H1 (cell line): ENCODE data around the gene PCNX4. TPM values are rescaled to one million over a fixed set of nuclear protein-coding genes. Genes with fewer than 3 reads are reported as not detected.

Experiments used
- CTCF ChIA-PET: fragments of 300-600 bp; sonication (Branson Sonifier 250); formaldehyde crosslinking; loops from one replicate; lab custom pipeline; 2021; ENCODE audit not compliant: partially characterized antibody; lab: Charles Lee
- POLR2A ChIA-PET: fragments of 300-600 bp; sonication (Branson Sonifier 250); formaldehyde crosslinking; loops from one replicate; lab custom pipeline; 2021; ENCODE audit warnings: inconsistent platforms; ENCODE audit not compliant: partially characterized antibody; lab: Charles Lee
- DNase-seq, 2 experiments: peaks; one replicate each; pipeline versions ENCODE4 v3.0.0 to v3.0.0-alpha.2; 2010 to 2022; ENCODE audit warnings: low spot score in 2 of 2, low read depth in 1 of 2, mixed read lengths in 1 of 2
- FAIRE-seq: peaks from 2 replicates; lab custom pipeline; 2011; peaks lifted over from hg19 to GRCh38; lab: Jason Lieb, UNC
- H2AFZ ChIP-seq: 2 replicates; pipeline ENCODE4 v1.8.1; 2012; ENCODE audit warnings: low read length, inconsistent platforms
- H2AK5ac ChIP-seq: 2 replicates; pipeline ENCODE4 v1.6.1; 2013; ENCODE audit warnings: low read depth, low read length
- H2BK120ac ChIP-seq: replicated peaks from 2 replicates; pipeline ENCODE3; 2013; ENCODE audit warnings: low read depth, low read length, inconsistent platforms
- H2BK12ac ChIP-seq: 2 replicates; pipeline ENCODE4 v1.6.1; 2013; ENCODE audit warnings: low read depth, low read length
- H2BK15ac ChIP-seq: 2 replicates; pipeline ENCODE4 v1.6.1; 2013; ENCODE audit warnings: low read length
- H2BK20ac ChIP-seq: 2 replicates; pipeline ENCODE4 v1.6.1; 2013; ENCODE audit warnings: low read length
- H2BK5ac ChIP-seq: 2 replicates; pipeline ENCODE4 v1.6.1; 2013; ENCODE audit warnings: low read depth, low read length
- H3K14ac ChIP-seq: 2 replicates; pipeline ENCODE4 v1.6.1; 2013; ENCODE audit warnings: inconsistent platforms; ENCODE audit not compliant: insufficient read length
- H3K18ac ChIP-seq: 2 replicates; pipeline ENCODE4 v1.6.1; 2013; ENCODE audit warnings: low read length; ENCODE audit errors: extremely low read depth
- H3K23ac ChIP-seq: 2 replicates; pipeline ENCODE4 v1.6.1; 2013; ENCODE audit warnings: inconsistent platforms; ENCODE audit not compliant: insufficient read length
- H3K23me2 ChIP-seq: 2 replicates; pipeline ENCODE4 v1.6.1; 2013; ENCODE audit warnings: low read depth, low read length
- H3K27ac ChIP-seq: 2 replicates; pipeline ENCODE4 v1.6.1; 2011; ENCODE audit warnings: low read depth, low read length, inconsistent platforms
- H3K27me3 ChIP-seq, 4 experiments: replicated peaks in 1 of 4; 1 replicate in 1 of 4; 2 replicates in 3 of 4; pipeline versions ENCODE4 v1.6.1 to v1.8.1; 2011 to 2013; ENCODE audit warnings: low read length in 3 of 4, mild to moderate bottlenecking in 3 of 4, inconsistent platforms in 2 of 4, mixed read lengths in 2 of 4, moderate library complexity in 1 of 4; ENCODE audit not compliant: control insufficient read depth in 3 of 4, insufficient read depth in 3 of 4; ENCODE audit errors: extremely low read depth in 1 of 4
- H3K36me3 ChIP-seq, 4 experiments: 2 replicates each; pipeline versions ENCODE4 v1.6.1 to v1.8.1; 2011 to 2013; ENCODE audit warnings: mild to moderate bottlenecking in 4 of 4, low read length in 3 of 4, moderate library complexity in 2 of 4, control low read depth in 1 of 4, inconsistent platforms in 1 of 4; ENCODE audit not compliant: insufficient read depth in 4 of 4, control insufficient read depth in 2 of 4
- H3K4ac ChIP-seq: replicated peaks from 2 replicates; pipeline ENCODE3; 2013; ENCODE audit warnings: low read length, low read depth, mixed read lengths, inconsistent platforms; ENCODE audit not compliant: insufficient read length
- H3K4me1 ChIP-seq, 4 experiments: replicated peaks in 1 of 4; 1 replicate in 1 of 4; 2 replicates in 3 of 4; pipeline versions ENCODE4 v1.6.1 to v1.8.1; 2011 to 2013; ENCODE audit warnings: low read length in 3 of 4, inconsistent platforms in 2 of 4, mixed read lengths in 1 of 4; ENCODE audit not compliant: insufficient read depth in 4 of 4, control insufficient read depth in 3 of 4
- H3K4me2 ChIP-seq, 2 experiments: 2 replicates each; pipeline versions ENCODE4 v1.6.1 to v1.8.1; 2011 to 2013; ENCODE audit warnings: low read depth in 2 of 2, low read length in 2 of 2, control low read depth in 1 of 2, inconsistent platforms in 1 of 2, mild to moderate bottlenecking in 1 of 2; ENCODE audit not compliant: insufficient read depth in 1 of 2
- H3K4me3 ChIP-seq, 4 experiments: fragments of 200-600, 300-600 bp in 1 of 4; sonication (generic), shearing (Covaris generic), sonication (Bioruptor Twin) in 1 of 4; 2 replicates each; pipeline versions ENCODE4 v1.5.1 to v1.8.1; 2011 to 2016; ENCODE audit warnings: low read length in 4 of 4, low read depth in 3 of 4, control low read depth in 2 of 4, inconsistent platforms in 2 of 4, mild to moderate bottlenecking in 2 of 4, mixed read lengths in 1 of 4, moderate library complexity in 1 of 4; ENCODE audit not compliant: insufficient read depth in 2 of 4; ENCODE audit errors: extremely low read depth in 1 of 4
- H3K56ac ChIP-seq: replicated peaks from 2 replicates; pipeline ENCODE3; 2013; ENCODE audit warnings: low read depth, mild to moderate bottlenecking, mixed read lengths, low read length, inconsistent platforms; ENCODE audit not compliant: insufficient read length
- H3K79me1 ChIP-seq: 2 replicates; pipeline ENCODE4 v1.6.1; 2013; ENCODE audit warnings: low read depth, low read length, control low read depth
- H3K79me2 ChIP-seq, 2 experiments: 2 replicates each; pipeline versions ENCODE4 v1.6.1 to v1.8.1; 2012 to 2013; ENCODE audit warnings: low read length in 2 of 2, mild to moderate bottlenecking in 2 of 2, inconsistent platforms in 1 of 2; ENCODE audit not compliant: insufficient read depth in 2 of 2, control insufficient read depth in 1 of 2
- H3K9ac ChIP-seq, 4 experiments: replicated peaks in 1 of 4; 1 replicate in 1 of 4; 2 replicates in 3 of 4; pipeline versions ENCODE4 v1.6.1 to v1.8.1; 2011 to 2013; ENCODE audit warnings: low read depth in 3 of 4, low read length in 3 of 4, control low read depth in 2 of 4, mild to moderate bottlenecking in 2 of 4, moderate library complexity in 2 of 4, inconsistent platforms in 1 of 4; ENCODE audit errors: extremely low read depth in 1 of 4
- H3K9me3 ChIP-seq, 2 experiments: 2 replicates each; pipeline versions ENCODE4 v1.6.1 to v1.8.1; 2012 to 2013; ENCODE audit warnings: mild to moderate bottlenecking in 2 of 2, moderate library complexity in 2 of 2, control low read depth in 1 of 2, inconsistent platforms in 1 of 2, low read depth in 1 of 2, low read length in 1 of 2, mixed read lengths in 1 of 2; ENCODE audit not compliant: insufficient read depth in 2 of 2
- H4K20me1 ChIP-seq, 2 experiments: replicated peaks in 1 of 2; 2 replicates each; pipeline versions ENCODE3 to v1.8.1; 2011 to 2013; ENCODE audit warnings: inconsistent platforms in 2 of 2, low read length in 2 of 2, mild to moderate bottlenecking in 1 of 2; ENCODE audit not compliant: insufficient read depth in 2 of 2, control insufficient read depth in 1 of 2
- H4K5ac ChIP-seq: 2 replicates; pipeline ENCODE4 v1.6.1; 2013; ENCODE audit warnings: low read length, low read depth, mixed read lengths, inconsistent platforms; ENCODE audit not compliant: insufficient read length
- H4K8ac ChIP-seq: 2 replicates; pipeline ENCODE4 v1.8.0; 2013; ENCODE audit warnings: mild to moderate bottlenecking, moderate library complexity, low read length, inconsistent platforms; ENCODE audit not compliant: insufficient read depth; ENCODE audit errors: extremely low read depth
- H4K91ac ChIP-seq: replicated peaks from 2 replicates; pipeline ENCODE3; 2013; ENCODE audit warnings: low read length, mixed read lengths, inconsistent platforms; ENCODE audit not compliant: insufficient read length
- BACH1 ChIP-seq: IDR thresholded peaks from 2 replicates; pipeline ENCODE4 v1.6.1; 2012; ENCODE audit warnings: low read length, improper control_type of control experiment
- CHD2 ChIP-seq: IDR thresholded peaks from 2 replicates; pipeline ENCODE4 v1.6.1; 2012; ENCODE audit warnings: low read length, improper control_type of control experiment
- MAFK ChIP-seq: IDR thresholded peaks from 2 replicates; pipeline ENCODE4 v1.6.1; 2012; ENCODE audit warnings: low read depth, mild to moderate bottlenecking, improper control_type of control experiment, low read length
- NANOG ChIP-seq: IDR thresholded peaks from 2 replicates; pipeline ENCODE4 v1.6.1; 2011; ENCODE audit warnings: low read length, low read depth, mild to moderate bottlenecking, inconsistent platforms; ENCODE audit not compliant: insufficient read depth, poor library complexity, severe bottlenecking
- NRF1 ChIP-seq: IDR thresholded peaks from 2 replicates; pipeline ENCODE4 v1.6.1; 2011; ENCODE audit warnings: mild to moderate bottlenecking, low read depth, low read length, improper control_type of control experiment
- POLR2A ChIP-seq, 2 experiments: IDR thresholded peaks; 1 replicate in 1 of 2; 2 replicates in 1 of 2; pipeline ENCODE4 v1.6.1; 2011; ENCODE audit warnings: low read depth in 2 of 2, low read length in 2 of 2, mild to moderate bottlenecking in 2 of 2; ENCODE audit errors: control extremely low read depth in 1 of 2
- RBBP5 ChIP-seq: IDR thresholded peaks from 2 replicates; pipeline ENCODE4 v1.7.1; 2012; ENCODE audit warnings: low read depth, mild to moderate bottlenecking, inconsistent platforms, low read length, moderate library complexity, borderline replicate concordance
- RNF2 ChIP-seq: fragments of 200-900, 300-1000 bp; sonication (generic); IDR thresholded peaks from 2 replicates; pipeline ENCODE4 v1.7.1; 2016; ENCODE audit warnings: borderline replicate concordance, low read depth, mild to moderate bottlenecking, antibody characterized with exemption, low read length; ENCODE audit not compliant: poor library complexity, severe bottlenecking; ENCODE audit errors: missing control alignments
- SP1 ChIP-seq: IDR thresholded peaks from 2 replicates; pipeline ENCODE4 v1.6.1; 2011; ENCODE audit warnings: low read depth, low read length
- SUZ12 ChIP-seq: fragments of 200-600 bp; sonication (generic); IDR thresholded peaks from 2 replicates; pipeline ENCODE4 v1.6.1; 2012; ENCODE audit warnings: mild to moderate bottlenecking, inconsistent platforms, low read length, moderate library complexity, mixed read lengths
- TAF7 ChIP-seq: optimal IDR thresholded peaks from 2 replicates; pipeline ENCODE3; 2011; ENCODE audit warnings: low read depth, mild to moderate bottlenecking, inconsistent platforms, low read length, moderate library complexity, borderline replicate concordance
- TCF12 ChIP-seq: IDR thresholded peaks from 2 replicates; pipeline ENCODE4 v1.6.1; 2011; ENCODE audit warnings: low read depth, mild to moderate bottlenecking, low read length
- ZNF274 ChIP-seq: IDR thresholded peaks from 2 replicates; pipeline ENCODE4 v1.7.0; 2012; ENCODE audit warnings: low read length, borderline replicate concordance; ENCODE audit errors: extremely low read depth
- polyA plus RNA-seq, 7 experiments: library from polyadenylated mRNA; depleted of rRNA in 3 of 7; stranded (reverse) in 5 of 7; unstranded in 2 of 7; fragments of >200 nt in 5 of 7; fragments of 200-250 nt in 2 of 7; gene quantifications; 1 replicate in 5 of 7; 2 replicates in 1 of 7; 4 replicates in 1 of 7; pipeline versions ENCODE4 v1.2.1 to v1.2.3, GENCODE V29; 2011 to 2013; ENCODE audit warnings: missing spikeins in 2 of 7, mixed read lengths in 2 of 7
- total RNA-seq: library from RNA; stranded (reverse); fragmentation: NEBNext Ultra II Directional; extraction: Animal tissue kit (Norgen Biotek cat#: 25700); gene quantifications from 2 replicates; pipeline ENCODE4 v1.2.1, GENCODE V29; 2021
- TF ChIP-seq, protein P1 (sequence below): IDR thresholded peaks from 2 replicates; pipeline ENCODE4 v1.6.1; 2011; ENCODE audit warnings: low read depth, mild to moderate bottlenecking, low read length; ENCODE audit not compliant: insufficient read depth

PCNX4 gene
- total and polyA plus RNA-seq, 2 of the 8 experiments (the other 6 are each of a cell fraction or from before 2014, with no cell fraction given): 28.4 to 35.5 TPM

DNA sequence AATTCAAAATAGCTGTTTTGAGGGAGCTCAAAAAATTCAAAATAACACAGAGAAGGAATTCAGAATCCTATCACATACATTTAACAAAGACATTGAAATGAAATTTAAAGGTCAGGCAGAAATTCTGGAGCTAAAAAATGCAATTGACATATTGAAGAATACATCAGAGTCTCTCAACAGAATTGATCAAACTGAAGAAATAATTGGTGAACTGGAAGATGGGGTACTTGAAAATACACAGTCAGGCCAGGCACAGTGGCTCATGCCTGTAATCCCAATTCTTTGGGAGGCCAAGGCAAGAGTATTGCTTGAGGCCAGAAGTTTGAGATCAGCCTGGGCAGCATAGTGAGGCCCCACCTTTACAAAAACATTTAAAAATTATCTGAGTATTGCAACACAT lies 107.6 kb downstream of the PCNX4 start:
- H3K23me2 ChIP-seq: no peaks in the 10 kb centered on the region
- H3K18ac ChIP-seq: no peak overlapping the region
- H3K4ac ChIP-seq: no peak overlapping the region
- H4K20me1 ChIP-seq: no peaks in the 10 kb centered on the region
- no peaks in the 10 kb centered on the region for H3K79me2 ChIP-seq
- H3K4me3 ChIP-seq: no peak overlapping the region
- H3K27ac ChIP-seq: no peak overlapping the region
- H2BK20ac ChIP-seq: no peak overlapping the region
- peaks cover 0 to 9% (median 5%) of the 10 kb centered on the region in 4 experiments; a peak in 6 of 7 replicates for H3K4me1 ChIP-seq
- no peak overlapping the region for H2BK120ac ChIP-seq
- H3K56ac ChIP-seq: no peak overlapping the region
- no peak overlapping the region for H2BK15ac ChIP-seq
- H3K27me3 ChIP-seq: no peaks in the 10 kb centered on the region
- FAIRE-seq (no peak), DNase-seq (no peak)
- H2AK5ac ChIP-seq: no peak overlapping the region
- ChIA-PET CTCF (interaction anchor here (1.1 to 1.5 kb wide), 3 partner anchors 16 to 359 kb away, joined by 3 to 4 read pairs (median 3); no protein-coding TSS in a partner anchor), POLR2A (no interaction called here)
- H3K9ac ChIP-seq: no peak overlapping the region
- H3K23ac ChIP-seq: no peak overlapping the region
- H2AFZ ChIP-seq: no peak overlapping the region
- H3K79me1 ChIP-seq: no peaks in the 10 kb centered on the region
- H2BK5ac ChIP-seq: no peak overlapping the region
- no peak overlapping the region for H3K4me2 ChIP-seq
- no peak overlapping the region for H3K14ac ChIP-seq
- H4K91ac ChIP-seq: no peak overlapping the region
- no peak overlapping the region for H4K5ac ChIP-seq
- no peaks in the 10 kb centered on the region for H3K9me3 ChIP-seq
- TF ChIP-seq ZNF274 (no peak), CHD2 (no peak), RNF2 (no peak), SUZ12 (no peak), RBBP5 (no peak), NANOG (no peak), MAFK (no peak), TCF12 (no peak), POLR2A (IDR thresholded peaks at IDR 0.05; ENCODE audit: control extremely low read depth in 1 of 2, low read depth in 2 of 2, low read length in 2 of 2) (no peak), SP1 (no peak), TAF7 (no peak), BACH1 (no peak), NRF1 (no peak)
- TF ChIP-seq, protein P1, sequence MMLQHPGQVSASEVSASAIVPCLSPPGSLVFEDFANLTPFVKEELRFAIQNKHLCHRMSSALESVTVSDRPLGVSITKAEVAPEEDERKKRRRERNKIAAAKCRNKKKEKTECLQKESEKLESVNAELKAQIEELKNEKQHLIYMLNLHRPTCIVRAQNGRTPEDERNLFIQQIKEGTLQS: no peak
- no peak overlapping the region for H4K8ac ChIP-seq
- no peak overlapping the region for H2BK12ac ChIP-seq
- no peaks in the 10 kb centered on the region for H3K36me3 ChIP-seq
